ENCODE results near the gene ARHGAP25.

ARHGAP25 gene

DNA sequence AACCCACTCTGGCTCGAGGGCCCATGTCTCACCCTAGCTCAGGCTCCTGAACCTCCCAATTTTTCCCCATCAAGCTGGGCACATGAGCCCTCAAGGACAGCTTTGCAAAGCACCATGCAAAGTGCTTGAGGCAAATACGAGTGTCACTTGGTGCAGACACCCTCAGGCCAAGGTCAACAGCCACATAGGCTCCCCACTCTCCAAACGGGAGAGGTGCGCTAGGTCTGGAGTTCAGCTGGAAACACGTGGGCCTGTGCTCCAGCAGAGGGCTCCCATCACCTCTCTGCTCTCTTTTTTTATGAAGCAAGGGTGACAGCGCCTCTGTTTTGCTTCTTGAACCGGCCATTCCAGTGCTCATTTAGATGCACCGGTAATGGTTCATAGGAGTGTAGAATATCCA, 11.9 kb upstream of the ARHGAP25 start:
- Histone ChIP-seq H2AFZ (no peak overlapping the region), H3K9me3 (ENCODE audit: control insufficient read depth, low read length) (no peaks in the 10 kb centered on the region), H3K4me1 (peaks cover 6% of the 10 kb centered on the region), H3K27ac (no peak overlapping the region), H3K4me2 (ENCODE audit: low read length) (no peak overlapping the region), H3K79me2 (no peaks in the 10 kb centered on the region), H3K4me3 (ENCODE audit: low read depth, low read length) (no peak overlapping the region), H3K27me3 (ENCODE audit: control insufficient read depth, insufficient read depth, low read length) (no peaks in the 10 kb centered on the region), H3K36me3 (ENCODE audit: control insufficient read depth, insufficient read depth, low read length) (no peaks in the 10 kb centered on the region), H3K9ac (no peak overlapping the region)
- TF ChIP-seq, protein P1, sequence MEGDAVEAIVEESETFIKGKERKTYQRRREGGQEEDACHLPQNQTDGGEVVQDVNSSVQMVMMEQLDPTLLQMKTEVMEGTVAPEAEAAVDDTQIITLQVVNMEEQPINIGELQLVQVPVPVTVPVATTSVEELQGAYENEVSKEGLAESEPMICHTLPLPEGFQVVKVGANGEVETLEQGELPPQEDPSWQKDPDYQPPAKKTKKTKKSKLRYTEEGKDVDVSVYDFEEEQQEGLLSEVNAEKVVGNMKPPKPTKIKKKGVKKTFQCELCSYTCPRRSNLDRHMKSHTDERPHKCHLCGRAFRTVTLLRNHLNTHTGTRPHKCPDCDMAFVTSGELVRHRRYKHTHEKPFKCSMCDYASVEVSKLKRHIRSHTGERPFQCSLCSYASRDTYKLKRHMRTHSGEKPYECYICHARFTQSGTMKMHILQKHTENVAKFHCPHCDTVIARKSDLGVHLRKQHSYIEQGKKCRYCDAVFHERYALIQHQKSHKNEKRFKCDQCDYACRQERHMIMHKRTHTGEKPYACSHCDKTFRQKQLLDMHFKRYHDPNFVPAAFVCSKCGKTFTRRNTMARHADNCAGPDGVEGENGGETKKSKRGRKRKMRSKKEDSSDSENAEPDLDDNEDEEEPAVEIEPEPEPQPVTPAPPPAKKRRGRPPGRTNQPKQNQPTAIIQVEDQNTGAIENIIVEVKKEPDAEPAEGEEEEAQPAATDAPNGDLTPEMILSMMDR (IDR thresholded peaks at IDR 0.05): no peak

DNA sequence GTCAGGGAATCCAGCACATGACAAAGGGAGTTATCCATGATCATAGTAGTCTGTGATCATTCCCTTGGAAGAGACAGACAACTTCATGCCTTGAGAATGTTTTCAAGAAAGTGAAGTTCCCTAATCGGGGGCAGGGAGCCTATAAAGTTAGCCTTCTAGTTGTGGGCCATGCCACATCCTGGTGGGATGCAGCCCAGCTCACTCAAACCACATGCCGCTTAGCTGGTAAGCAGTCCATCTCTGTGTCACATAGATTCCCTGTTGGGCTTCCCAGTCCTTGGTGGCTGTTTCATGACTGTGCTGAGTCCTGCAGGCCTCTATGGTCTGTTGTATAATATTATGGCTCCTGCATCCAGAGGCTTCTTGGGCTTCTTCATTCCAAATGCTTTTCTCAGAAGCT, 11.4 kb upstream of the ARHGAP25 start:
- H3K27ac ChIP-seq: no peak overlapping the region
- no peaks in the 10 kb centered on the region for H3K79me2 ChIP-seq
- no peak overlapping the region for H3K4me3 ChIP-seq (ENCODE audit: low read depth, low read length)
- H3K9ac ChIP-seq: no peak overlapping the region
- TF ChIP-seq, protein P1 (IDR thresholded peaks at IDR 0.05): no peak
- no peak overlapping the region for H3K4me2 ChIP-seq (ENCODE audit: low read length)
- H2AFZ ChIP-seq: no peak overlapping the region
- H3K4me1 ChIP-seq: peaks cover 6% of the 10 kb centered on the region
- no peaks in the 10 kb centered on the region for H3K27me3 ChIP-seq (ENCODE audit: control insufficient read depth, insufficient read depth, low read length)
- H3K9me3 ChIP-seq (ENCODE audit: control insufficient read depth, low read length): no peaks in the 10 kb centered on the region
- H3K36me3 ChIP-seq (ENCODE audit: control insufficient read depth, insufficient read depth, low read length): no peaks in the 10 kb centered on the region

DNA sequence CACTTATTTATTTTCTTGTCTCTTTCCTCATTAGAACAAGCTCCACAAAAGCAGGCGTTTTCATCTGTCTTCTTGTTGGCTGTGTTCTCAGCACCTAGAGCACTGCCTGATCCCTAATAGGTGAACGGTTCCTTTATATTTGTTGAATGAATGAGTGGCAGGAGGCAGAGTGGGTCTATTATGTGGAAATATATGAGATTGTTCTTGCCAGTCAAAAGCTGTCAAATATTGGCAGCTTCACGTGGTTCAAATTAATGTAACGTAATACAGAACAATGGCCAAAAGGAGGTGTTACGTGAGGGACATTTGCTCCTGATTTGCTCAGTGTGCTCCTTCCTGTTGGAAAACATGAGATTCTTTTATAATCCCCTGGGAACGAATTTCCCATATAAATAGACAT, 8.5 kb upstream of the ARHGAP25 start:
- Histone ChIP-seq H3K4me2 (ENCODE audit: low read length) (no peak overlapping the region), H3K4me1 (peaks cover 6% of the 10 kb centered on the region), H2AFZ (no peak overlapping the region), H3K9me3 (ENCODE audit: control insufficient read depth, low read length) (no peaks in the 10 kb centered on the region), H3K27ac (no peak overlapping the region), H3K4me3 (ENCODE audit: low read depth, low read length) (no peak overlapping the region), H3K9ac (no peak overlapping the region), H3K27me3 (ENCODE audit: control insufficient read depth, insufficient read depth, low read length) (no peaks in the 10 kb centered on the region), H3K79me2 (no peaks in the 10 kb centered on the region), H3K36me3 (ENCODE audit: control insufficient read depth, insufficient read depth, low read length) (no peaks in the 10 kb centered on the region)
- TF ChIP-seq, protein P1 (IDR thresholded peaks at IDR 0.05): no peak

DNA sequence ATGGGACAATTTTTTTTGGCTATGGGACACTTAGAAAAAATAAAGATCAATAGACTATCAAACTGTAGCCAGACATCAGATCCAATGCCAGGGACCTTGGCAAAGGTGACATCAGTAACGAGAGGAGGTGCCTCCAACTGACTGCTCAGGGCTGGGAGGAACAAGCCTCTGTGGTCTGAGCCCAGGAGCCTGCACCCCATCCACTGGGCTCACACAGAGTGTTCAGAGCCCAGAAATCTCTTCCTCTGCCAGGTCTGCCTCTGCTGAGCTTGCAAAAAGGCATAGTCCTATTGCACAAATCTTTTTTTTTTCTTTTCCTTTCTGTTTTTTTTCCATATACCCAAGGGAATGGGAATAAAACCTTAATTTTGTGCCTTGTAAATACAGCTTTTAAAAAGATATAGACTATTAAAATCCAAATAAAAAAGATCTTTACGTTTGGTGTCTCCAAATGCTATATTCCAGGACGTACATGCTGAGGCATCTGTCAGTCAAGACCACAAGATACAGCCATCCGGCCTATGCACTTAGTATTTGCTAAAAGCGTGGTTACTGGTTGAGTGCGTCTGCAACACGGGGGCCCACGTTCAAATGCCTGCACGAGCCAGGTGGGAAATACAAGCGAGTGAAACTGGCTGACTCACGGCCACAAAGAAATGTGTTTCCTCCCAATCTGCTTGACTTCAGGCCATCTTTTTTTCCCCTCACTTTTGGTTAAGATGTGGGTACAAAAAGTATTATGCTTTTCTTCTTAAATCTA, 7.8 kb upstream of the ARHGAP25 start:
- Histone ChIP-seq H3K9ac (no peak overlapping the region), H3K9me3 (ENCODE audit: control insufficient read depth, low read length) (no peaks in the 10 kb centered on the region), H3K36me3 (ENCODE audit: control insufficient read depth, insufficient read depth, low read length) (no peaks in the 10 kb centered on the region), H2AFZ (no peak overlapping the region), H3K4me2 (ENCODE audit: low read length) (no peak overlapping the region), H3K27me3 (ENCODE audit: control insufficient read depth, insufficient read depth, low read length) (no peaks in the 10 kb centered on the region), H3K79me2 (no peaks in the 10 kb centered on the region), H3K4me3 (ENCODE audit: low read depth, low read length) (no peak overlapping the region), H3K4me1 (peaks cover 5% of the 10 kb centered on the region), H3K27ac (no peak overlapping the region)
- TF ChIP-seq, protein P1 (IDR thresholded peaks at IDR 0.05): no peak
